Ovary (tissue), 9 donors: ENCODE measurements around the gene IL33. TPM values are rescaled to one million over a fixed set of nuclear protein-coding genes. Genes with fewer than 3 reads are reported as not detected.

Experiments used
- DNase-seq, 5 donors: peaks; one replicate each; pipeline ENCODE4 v3.0.0-alpha.2; 2019 to 2020
- H3K27ac ChIP-seq, 2 donors: fragments of 200-600 bp; one replicate each; pipeline versions ENCODE4 v1.5.1 to v1.8.0; 2019 to 2022
- H3K27me3 ChIP-seq: fragments of 200-600 bp; one replicate; pipeline ENCODE4 v1.8.0; 2022
- H3K36me3 ChIP-seq: fragments of 200-600 bp; sonication (generic); one replicate; pipeline ENCODE4 v1.5.1; 2019
- H3K4me1 ChIP-seq: one replicate; pipeline ENCODE4 v1.8.1; 2013; ENCODE audit warnings: mild to moderate bottlenecking, moderate library complexity; ENCODE audit not compliant: insufficient read depth
- H3K4me3 ChIP-seq: fragments of 200-600 bp; sonication (generic); one replicate; pipeline ENCODE4 v1.5.1; 2017
- H3K9me3 ChIP-seq, 2 donors: fragments of 200-600 bp in 1 of 2; sonication (generic) in 1 of 2; one replicate each; pipeline versions ENCODE4 v1.5.1 to v1.8.1; 2013 to 2019; ENCODE audit warnings: mild to moderate bottlenecking in 1 of 2, moderate library complexity in 1 of 2
- CTCF ChIP-seq, 3 donors: fragments of 450-650 bp in 2 of 3; fragments of 200-600 bp in 1 of 3; IDR thresholded peaks; one replicate each; pipeline versions ENCODE4 v1.5.1 to v1.8.0; 2016 to 2022; ENCODE audit warnings: antibody characterized with exemption in 3 of 3, mild to moderate bottlenecking in 1 of 3
- EP300 ChIP-seq: sonication (generic); formaldehyde crosslinking; IDR thresholded peaks from one replicate; pipeline ENCODE4 v1.6.1; 2017; ENCODE audit warnings: antibody characterized with exemption
- POLR2A ChIP-seq: fragments of 450-650 bp; IDR thresholded peaks from one replicate; pipeline ENCODE4 v1.6.1; 2017; ENCODE audit warnings: antibody characterized with exemption, mild to moderate bottlenecking, moderate library complexity
- WGBS, 3 donors: extraction: QIAGEN DNeasy Blood & Tissue Kit in 1 of 3; methylation state at CpG; one replicate each; pipeline versions ENCODE4 v1.1.5 to v1.1.7; 2013 to 2017; 5-methylcytosine and 5-hydroxymethylcytosine counted together
- intact Hi-C, 4 donors: fragments of 100-400 bp; cut with DNase I; formaldehyde crosslinking; loops; one replicate each; pipeline versions ENCODE4 v1.11.0 to v1.15.1; 2022 to 2023
- polyA plus RNA-seq, 2 donors: library from polyadenylated mRNA; stranded (reverse); fragments of 200-250 nt in 1 of 2; fragments of 350-450 nt in 1 of 2; fragmentation: Illumina TruSeq in 1 of 2; extraction: RNeasy Lipid Tissue Mini Kit (QIAGEN cat#74804) in 1 of 2; gene quantifications; one replicate each; pipeline ENCODE4 v1.2.3, GENCODE V29; 2013 to 2014
- total RNA-seq, 7 donors: library from RNA; depleted of rRNA in 2 of 7; stranded (reverse); fragments of >200 nt in 2 of 7; fragmentation: NEBNext Ultra II Directional in 3 of 7; extraction: Animal tissue kit (Norgen Biotek cat#: 25700) in 3 of 7; gene quantifications; one replicate each; pipeline versions ENCODE4 v1.1.0 to v1.2.4, GENCODE V29; 2016 to 2023
- donor health status: DM: no; HTN: no; CAD: no; lungs with moderate emphysema.
- donor health status: DM: no; HTN: no; CAD: no.
- donor health status: Bipolar disorder and iron deficiency.
- donor health status: DM: yes; HTN: yes; CAD: no.
- donor health status: DM: no; HTN: no; CAD: no.
- donor health status: DM: yes; HTN: yes; CAD: no.

IL33 gene
- total and polyA plus RNA-seq, 9 donors = 3.1 to 31.4 (median 11.8) TPM

GRCh38 chr9:6224393-6225154 is 9.0 kb downstream of the IL33 start:
- intact Hi-C loops = no loop called here
- 93 to 99% (median 98%) methylated on average over 1 of the region's 1 CpG for WGBS, 3 donors
- Histone ChIP-seq H3K27ac (no peak overlapping the region), H3K4me3 (no peak overlapping the region), H3K9me3 (no peaks in the 10 kb centered on the region), H3K4me1 (no peaks in the 10 kb centered on the region), H3K27me3 (no peaks in the 10 kb centered on the region), H3K36me3 (no peaks in the 10 kb centered on the region)
- DNase-seq = no peak
- TF ChIP-seq POLR2A (no peak), CTCF (IDR thresholded peaks at IDR 0.05) (no peak), EP300 (no peak)

GRCh38 chr9:6226696-6227095 is 11.1 kb downstream of the IL33 start:
- no peaks in the 10 kb centered on the region for H3K36me3 ChIP-seq
- TF ChIP-seq POLR2A = no peak
- TF ChIP-seq CTCF (IDR thresholded peaks at IDR 0.05) = no peak
- TF ChIP-seq EP300 = no peak
- H3K27me3 ChIP-seq = no peaks in the 10 kb centered on the region
- H3K27ac ChIP-seq = no peak overlapping the region
- H3K9me3 ChIP-seq = no peaks in the 10 kb centered on the region
- intact Hi-C loops = no loop called here
- 0 to 5% (median 3%) methylated on average over 1 of the region's 1 CpG for WGBS, 3 donors
- no peak for DNase-seq
- no peaks in the 10 kb centered on the region for H3K4me1 ChIP-seq
- no peak overlapping the region for H3K4me3 ChIP-seq

GRCh38 chr9:6229186-6229585 is 13.6 kb downstream of the IL33 start:
- no peak overlapping the region for H3K4me3 ChIP-seq
- whole genome bisulfite sequencing, 3 donors = 49 to 51% (median 49%) methylated on average over 2 of the region's 2 CpGs
- no peaks in the 10 kb centered on the region for H3K9me3 ChIP-seq
- intact Hi-C loops = no loop called here
- TF ChIP-seq EP300 (no peak), POLR2A (no peak), CTCF (IDR thresholded peaks at IDR 0.05) (no peak)
- H3K4me1 ChIP-seq = peaks cover under 1% of the 10 kb centered on the region
- H3K36me3 ChIP-seq = no peaks in the 10 kb centered on the region
- H3K27me3 ChIP-seq = no peaks in the 10 kb centered on the region
- H3K27ac ChIP-seq = no peak overlapping the region
- DNase-seq = no peak

GRCh38 chr9:6229619-6230018 is 14.0 kb downstream of the IL33 start:
- no peak for TF ChIP-seq EP300
- no peak for TF ChIP-seq POLR2A
- TF ChIP-seq CTCF (IDR thresholded peaks at IDR 0.05) = no peak
- H3K4me1 ChIP-seq = peaks cover 2% of the 10 kb centered on the region

More at GRCh38 chr9:6229619-6230018, 14.0 kb downstream of the IL33 start:
- Histone ChIP-seq H3K9me3 (no peaks in the 10 kb centered on the region), H3K4me3 (no peak overlapping the region), H3K27me3 (no peaks in the 10 kb centered on the region), H3K36me3 (no peaks in the 10 kb centered on the region), H3K27ac (no peak overlapping the region)
- no peak for DNase-seq
- whole genome bisulfite sequencing, 3 donors = 2 to 11% (median 6%) methylated on average over 1 of the region's 1 CpG
- intact Hi-C loops = no loop called here
